ENCODE results near the gene SIDT2.

Gene SIDT2

GRCh38 chr11:117187799-117188481 is 9.4 kb downstream of the SIDT2 start:
- no peak for DNase-seq (ENCODE audit: low read depth in 3 of 3, low spot score in 1 of 3)

DNA sequence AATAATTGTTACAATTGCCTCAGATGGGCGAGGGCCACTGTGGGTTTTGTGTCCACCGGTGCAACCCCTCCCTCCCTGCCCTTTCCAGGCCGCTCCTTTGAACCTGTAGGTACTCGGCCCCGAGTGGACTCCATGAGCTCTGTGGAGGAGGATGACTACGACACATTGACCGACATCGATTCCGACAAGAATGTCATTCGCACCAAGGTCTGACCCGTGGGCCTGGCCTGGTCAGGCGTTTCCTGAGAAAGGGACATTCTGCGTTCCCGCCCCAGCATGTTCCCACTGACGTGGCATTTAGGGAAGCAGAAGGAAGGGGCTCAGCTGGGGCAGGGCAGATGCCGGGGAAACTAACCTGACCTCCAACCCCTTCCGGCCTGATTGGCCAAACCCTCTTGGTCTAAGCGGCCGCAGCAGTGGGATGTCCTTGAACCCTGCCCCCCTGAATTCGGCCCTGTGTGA is 10.1 kb downstream of the SIDT2 start:
- DNase-seq (ENCODE audit: low read depth in 3 of 3, low spot score in 1 of 3) = no peak

- no peak for DNase-seq (ENCODE audit: low read depth in 3 of 3, low spot score in 1 of 3)
Measured at GRCh38 chr11:117189191-117189940, 10.8 kb downstream of the SIDT2 start.

DNA sequence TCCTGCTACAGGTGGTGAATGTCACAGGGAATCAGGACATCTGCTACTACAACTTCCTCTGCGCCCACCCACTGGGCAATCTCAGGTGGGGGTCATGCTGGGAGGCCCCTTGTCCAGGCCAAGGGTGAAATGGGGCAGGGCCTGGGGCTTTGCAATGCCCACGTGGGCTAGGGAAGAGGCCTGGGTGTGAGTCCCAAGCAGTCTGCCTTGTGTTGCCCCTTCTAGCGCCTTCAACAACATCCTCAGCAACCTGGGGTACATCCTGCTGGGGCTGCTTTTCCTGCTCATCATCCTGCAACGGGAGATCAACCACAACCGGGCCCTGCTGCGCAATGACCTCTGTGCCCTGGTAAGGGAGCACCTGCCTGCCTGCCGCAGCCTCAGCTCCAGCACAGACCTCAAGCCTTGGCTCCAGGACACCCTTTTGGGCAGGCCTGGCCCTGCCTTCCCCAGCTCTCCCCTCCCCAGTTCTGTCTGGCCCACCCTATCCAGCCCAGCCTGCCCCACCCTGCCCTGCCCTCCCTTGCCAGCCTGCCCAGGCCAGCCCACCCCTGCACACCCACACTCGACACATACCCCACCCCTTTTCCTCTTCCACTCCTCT is 11.5 kb downstream of the SIDT2 start:
- no peak for DNase-seq (ENCODE audit: low read depth in 3 of 3, low spot score in 1 of 3)

DNA sequence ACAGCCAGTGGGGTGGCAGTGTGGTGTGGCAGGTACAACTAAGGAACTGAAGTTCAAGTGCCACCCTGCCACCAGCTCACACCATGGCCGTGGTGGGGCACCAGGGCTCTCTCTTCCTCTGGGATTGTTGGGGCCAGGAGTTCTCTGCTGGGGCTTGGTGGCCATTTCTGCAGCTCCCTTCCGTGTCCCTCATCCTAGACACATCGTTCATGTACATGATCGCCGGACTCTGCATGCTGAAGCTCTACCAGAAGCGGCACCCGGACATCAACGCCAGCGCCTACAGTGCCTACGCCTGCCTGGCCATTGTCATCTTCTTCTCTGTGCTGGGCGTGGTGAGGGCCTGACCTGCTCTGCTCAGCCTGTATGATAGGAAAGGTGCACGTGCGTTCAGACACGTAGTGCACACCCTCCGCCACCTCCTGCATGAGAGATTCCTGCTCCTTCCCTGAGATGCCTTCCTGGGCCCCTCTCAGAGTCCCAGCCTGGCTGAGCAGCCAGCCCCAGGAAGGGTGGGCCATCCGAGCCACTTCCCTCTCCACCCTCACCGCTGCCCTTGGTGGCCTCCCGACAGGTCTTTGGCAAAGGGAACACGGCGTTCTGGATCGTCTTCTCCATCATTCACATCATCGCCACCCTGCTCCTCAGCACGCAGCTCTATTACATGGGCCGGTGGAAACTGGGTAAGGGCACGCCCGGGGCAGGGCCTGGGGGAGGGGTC is 13.3 kb downstream of the SIDT2 start:
- DNase-seq (ENCODE audit: low read depth in 3 of 3, low spot score in 1 of 3) = no peak

- DNase-seq (ENCODE audit: low read depth in 3 of 3, low spot score in 1 of 3) = no peak
Measured at GRCh38 chr11:117192401-117192875, 13.9 kb downstream of the SIDT2 start.

DNA sequence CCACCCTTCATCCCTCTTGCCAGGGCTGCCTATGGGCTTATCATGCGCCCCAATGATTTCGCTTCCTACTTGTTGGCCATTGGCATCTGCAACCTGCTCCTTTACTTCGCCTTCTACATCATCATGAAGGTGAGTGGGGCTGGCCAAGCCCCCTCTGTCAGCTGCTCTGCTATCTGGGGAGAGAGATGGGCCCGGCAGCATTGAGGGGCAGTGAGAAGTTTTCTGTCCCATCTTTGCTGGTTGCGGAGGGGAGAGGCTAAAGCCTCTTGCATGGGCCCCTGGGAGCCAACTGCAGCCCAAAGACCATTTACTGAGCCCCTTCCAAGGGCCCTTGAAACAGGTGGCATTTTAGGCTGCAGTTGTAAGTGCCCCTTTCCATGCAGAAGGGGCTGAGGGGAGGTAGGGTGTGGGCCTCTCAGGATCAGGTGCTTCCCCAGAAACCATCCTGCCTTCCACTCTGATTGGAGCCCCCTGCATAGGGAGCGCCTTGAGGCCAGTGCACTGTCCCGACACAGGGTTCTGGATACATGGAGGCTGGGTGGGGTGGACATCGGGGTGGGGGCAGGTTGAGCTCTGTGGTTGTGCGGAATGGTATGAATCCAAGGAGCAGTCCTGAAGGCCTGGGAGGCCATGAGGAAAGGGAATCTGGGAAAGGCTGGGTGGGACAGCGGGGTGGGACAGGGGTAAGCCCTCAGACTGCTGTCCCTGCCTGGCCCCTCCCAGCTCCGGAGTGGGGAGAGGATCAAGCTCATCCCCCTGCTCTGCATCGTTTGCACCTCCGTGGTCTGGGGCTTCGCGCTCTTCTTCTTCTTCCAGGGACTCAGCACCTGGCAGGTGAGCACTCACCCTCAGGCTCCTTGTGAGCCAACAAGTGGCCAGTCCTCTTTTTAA is 14.8 kb downstream of the SIDT2 start:
- DNase-seq (ENCODE audit: low read depth in 3 of 3, low spot score in 1 of 3) = no peak

DNA sequence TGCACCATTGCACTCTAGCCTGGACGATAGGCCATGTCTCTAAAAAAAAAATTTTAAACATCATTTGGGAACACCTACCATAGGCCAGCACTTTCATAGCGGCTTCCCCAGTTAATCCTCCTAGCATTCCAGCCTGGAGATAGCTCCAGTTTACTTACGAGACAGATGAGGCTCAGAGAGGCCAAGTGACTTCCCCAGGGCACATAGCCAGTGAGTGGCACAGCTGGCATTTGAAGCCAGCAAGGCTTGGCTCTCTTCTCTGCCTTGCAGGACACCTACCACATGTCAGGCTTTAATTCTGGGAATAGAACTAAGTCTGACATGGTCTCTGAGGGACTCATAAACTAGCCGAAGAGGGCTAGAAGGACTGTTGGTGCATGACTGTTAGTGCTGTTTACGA is 15.7 kb downstream of the SIDT2 start:
- DNase-seq (ENCODE audit: low read depth in 3 of 3, low spot score in 1 of 3) = no peak

DNA sequence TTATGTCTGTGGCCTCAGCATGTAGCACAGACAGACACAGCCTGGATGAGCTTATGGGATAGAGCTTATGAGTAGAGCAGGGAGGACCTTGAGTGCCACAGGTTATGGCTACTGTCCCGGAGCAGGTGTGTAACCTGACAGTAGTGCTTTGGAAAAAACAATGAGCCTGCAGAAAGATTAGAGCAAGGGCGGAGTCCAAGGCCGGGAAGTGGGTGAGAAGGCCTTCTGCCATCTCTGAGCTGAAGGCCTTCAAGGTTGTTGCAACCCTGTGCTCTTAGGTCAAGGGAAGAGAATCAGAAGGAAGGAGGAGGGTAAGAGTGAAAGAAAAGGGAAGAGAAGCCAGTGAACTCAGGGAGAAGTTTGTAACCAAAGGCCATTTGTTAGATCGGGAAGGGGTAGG is 16.7 kb downstream of the SIDT2 start:
- no peak for DNase-seq (ENCODE audit: low read depth in 3 of 3, low spot score in 1 of 3)

- no peak for DNase-seq (ENCODE audit: low read depth in 3 of 3, low spot score in 1 of 3)
Measured at GRCh38 chr11:117195761-117196160, 17.2 kb downstream of the SIDT2 start.

DNA sequence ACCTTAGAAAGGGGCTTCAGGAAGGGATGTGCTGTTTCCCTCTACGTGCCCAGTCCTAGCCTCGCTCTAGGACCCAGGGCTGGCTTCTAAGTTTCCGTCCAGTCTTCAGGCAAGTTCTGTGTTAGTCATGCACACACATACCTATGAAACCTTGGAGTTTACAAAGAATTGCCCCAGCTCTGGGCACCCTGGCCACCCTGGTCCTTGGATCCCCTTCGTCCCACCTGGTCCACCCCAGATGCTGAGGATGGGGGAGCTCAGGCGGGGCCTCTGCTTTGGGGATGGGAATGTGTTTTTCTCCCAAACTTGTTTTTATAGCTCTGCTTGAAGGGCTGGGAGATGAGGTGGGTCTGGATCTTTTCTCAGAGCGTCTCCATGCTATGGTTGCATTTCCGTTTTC is 18.5 kb downstream of the SIDT2 start:
- no peak for DNase-seq (ENCODE audit: low read depth in 3 of 3, low spot score in 1 of 3)

GRCh38 chr11:117197516-117198456 is 19.2 kb downstream of the SIDT2 start:
- no peak for DNase-seq (ENCODE audit: low read depth in 3 of 3, low spot score in 1 of 3)

DNA sequence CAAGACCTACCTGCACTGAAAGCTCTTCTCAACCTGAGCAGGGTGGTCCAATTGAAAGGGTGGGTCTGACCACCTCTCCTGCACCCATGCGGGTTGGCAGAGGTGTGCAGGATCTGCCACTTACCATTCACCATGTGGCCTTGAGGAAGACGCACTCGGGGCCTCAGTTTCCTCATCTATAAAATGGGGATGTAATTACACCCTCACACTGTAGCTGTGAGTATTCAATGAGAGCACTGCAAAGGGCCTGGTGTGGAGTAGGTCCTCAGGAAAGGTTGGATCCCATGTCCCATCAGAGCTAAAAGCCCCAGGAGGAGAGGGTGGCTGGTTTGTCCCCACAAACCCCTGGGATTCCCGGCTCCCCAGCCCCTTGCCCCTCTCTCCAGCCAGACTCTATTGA is 20.1 kb downstream of the SIDT2 start:
- no peak for DNase-seq (ENCODE audit: low read depth in 3 of 3, low spot score in 1 of 3)

DNA sequence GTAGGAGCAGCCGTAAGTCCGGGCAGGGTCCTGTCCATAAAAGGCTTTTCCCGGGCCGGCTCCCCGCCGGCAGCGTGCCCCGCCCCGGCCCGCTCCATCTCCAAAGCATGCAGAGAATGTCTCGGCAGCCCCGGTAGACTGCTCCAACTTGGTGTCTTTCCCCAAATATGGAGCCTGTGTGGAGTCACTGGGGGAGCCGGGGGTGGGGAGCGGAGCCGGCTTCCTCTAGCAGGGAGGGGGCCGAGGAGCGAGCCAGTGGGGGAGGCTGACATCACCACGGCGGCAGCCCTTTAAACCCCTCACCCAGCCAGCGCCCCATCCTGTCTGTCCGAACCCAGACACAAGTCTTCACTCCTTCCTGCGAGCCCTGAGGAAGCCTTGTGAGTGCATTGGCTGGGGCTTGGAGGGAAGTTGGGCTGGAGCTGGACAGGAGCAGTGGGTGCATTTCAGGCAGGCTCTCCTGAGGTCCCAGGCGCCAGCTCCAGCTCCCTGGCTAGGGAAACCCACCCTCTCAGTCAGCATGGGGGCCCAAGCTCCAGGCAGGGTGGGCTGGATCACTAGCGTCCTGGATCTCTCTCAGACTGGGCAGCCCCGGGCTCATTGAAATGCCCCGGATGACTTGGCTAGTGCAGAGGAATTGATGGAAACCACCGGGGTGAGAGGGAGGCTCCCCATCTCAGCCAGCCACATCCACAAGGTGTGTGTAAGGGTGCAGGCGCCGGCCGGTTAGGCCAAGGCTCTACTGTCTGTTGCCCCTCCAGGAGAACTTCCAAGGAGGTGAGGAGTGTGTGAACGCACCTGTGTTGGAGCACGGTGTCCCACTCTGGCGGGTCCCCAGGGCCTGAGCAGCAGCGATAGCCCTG is 20.7 kb downstream of the SIDT2 start, which contains the start of gene TAGLN:
TAGLN (plus strand) TSS at position 318 of the 863 bp plus-strand sequence. CDS start 3,644 bp downstream, outside the sequence.
- DNase-seq (ENCODE audit: low read depth in 3 of 3, low spot score in 1 of 3) = no peak

DNA sequence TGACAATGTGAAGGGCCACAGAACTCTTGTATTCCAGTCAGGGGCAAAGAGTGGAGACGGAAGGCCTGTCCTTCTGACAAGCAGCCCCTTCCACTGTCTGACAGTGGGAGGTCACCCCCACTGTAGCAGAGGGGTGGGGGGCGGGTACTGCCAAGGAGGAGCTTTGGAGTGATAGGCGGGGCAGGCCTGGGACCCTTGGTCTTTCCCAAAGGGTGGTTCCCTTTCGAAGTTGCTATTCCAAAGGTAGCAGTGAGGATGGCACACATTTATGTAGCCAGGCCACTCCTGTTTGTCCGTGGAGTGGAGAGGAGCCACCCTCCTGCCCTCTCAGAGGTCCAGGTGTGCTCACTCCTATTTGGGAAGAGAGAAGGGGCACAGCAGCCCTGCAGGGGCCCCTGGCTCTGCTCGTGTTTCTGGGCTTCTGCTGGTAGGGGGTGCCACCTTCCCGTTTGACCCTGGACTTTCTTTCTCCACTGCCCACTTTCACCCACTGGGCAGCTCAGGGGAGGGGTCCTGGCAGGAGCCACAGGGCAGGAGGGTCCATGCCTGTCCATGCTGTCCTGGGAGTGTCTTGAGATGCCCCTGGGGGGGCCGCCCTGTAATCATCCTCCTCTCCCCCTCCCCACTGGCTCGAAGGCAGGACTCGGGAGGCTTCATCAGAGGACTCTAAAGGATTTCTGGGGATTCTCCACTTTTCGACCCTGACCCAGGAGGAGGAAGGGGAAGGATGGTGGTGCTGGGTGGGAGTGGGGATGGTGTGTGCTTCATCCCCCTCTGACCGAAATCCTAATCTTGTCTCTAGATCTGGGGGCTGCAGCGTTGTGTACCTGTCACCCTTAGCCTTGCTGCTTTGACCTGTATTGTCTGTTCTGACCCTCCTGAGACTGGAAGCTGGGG is 21.6 kb downstream of the SIDT2 start:
- no peak for DNase-seq (ENCODE audit: low read depth in 3 of 3, low spot score in 1 of 3)

DNA sequence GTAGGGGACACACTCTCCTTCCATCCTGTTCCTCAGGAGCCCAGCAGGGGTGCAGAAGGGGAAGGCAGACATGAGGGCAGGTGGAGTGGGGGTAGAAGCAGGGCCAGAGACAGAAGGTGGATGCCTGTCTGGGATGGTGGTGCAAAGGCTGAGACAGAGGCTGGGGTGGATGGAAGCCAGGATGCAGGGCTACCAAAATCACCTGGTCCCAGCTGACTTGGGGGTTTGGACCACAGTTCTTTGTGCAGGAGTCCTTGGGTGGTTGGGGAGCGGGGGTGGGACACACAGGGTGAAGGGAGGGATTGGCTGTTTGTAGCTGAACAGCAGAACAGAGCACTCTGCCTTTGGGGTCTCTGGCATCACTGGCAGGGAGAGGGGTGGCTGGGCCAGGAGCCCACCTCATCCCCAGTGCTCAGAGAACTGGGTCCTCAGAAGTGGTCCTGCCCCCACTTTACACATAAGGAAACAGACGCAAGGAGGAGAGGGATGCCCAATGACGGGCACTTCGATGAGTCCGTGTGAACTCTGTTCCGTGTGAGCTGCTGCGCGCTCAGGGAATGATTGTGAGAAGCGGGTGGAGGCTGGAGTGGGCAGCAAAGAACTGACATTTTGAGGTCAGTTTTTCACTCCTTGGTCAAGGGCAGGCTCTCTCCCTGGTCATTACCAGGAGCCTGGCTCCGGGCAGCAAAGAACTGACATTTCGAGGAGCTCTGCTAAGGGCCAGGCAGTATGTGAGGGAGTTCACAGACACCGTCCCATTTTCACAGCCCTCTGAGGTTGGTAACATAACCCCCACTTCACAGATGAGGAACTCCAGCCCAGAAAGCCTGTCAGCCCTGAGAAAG is 22.5 kb downstream of the SIDT2 start:
- DNase-seq (ENCODE audit: low read depth in 3 of 3, low spot score in 1 of 3) = no peak
